ENCODE data around the gene HELZ. TPM values are rescaled to one million over a fixed set of nuclear protein-coding genes. Genes with fewer than 3 reads are reported as not detected.

HELZ gene
- total RNA-seq, 1 donor from 2014 or later: 44.9 TPM

DNA sequence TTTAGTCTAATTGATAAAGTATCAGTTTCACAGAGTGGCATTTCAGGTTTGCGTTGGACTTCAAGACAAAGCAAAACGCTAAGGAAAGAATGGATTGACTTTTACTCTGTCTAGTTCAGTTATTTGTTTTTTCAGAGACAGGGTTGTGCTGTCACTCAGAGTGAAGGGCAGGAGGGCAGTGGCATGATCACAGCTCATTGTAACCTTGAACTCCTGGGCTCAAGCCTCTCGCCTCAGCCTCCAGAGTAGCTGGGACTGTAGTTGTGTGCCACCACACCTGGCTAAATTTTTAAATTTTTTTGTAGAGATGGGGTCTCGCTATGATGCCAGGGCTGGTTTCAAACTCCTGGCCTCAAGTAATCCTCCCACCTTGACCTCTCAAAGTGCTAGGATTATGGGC, 114.2 kb downstream of the HELZ start:
- H3K36me3 Mint-ChIP-seq: peaks cover 2% of the 10 kb centered on the region
- H3K36me3 ChIP-seq: no peaks in the 10 kb centered on the region
- no peak for TF ChIP-seq EZH2phosphoT487 (IDR thresholded peaks at IDR 0.05)
- no peak for TF ChIP-seq EZH2 (IDR thresholded peaks at IDR 0.05)
- no peak for TF ChIP-seq CTCF (IDR thresholded peaks at IDR 0.05)

GRCh38 chr17:67129283-67129682, 115.7 kb downstream of the HELZ start:
- no peaks in the 10 kb centered on the region for H4K20me1 ChIP-seq (ENCODE audit: low read depth)
- H3K4me2 ChIP-seq: no peak overlapping the region
- no peaks in the 10 kb centered on the region for H3K4me1 ChIP-seq
- no peak overlapping the region for H3K4me3 Mint-ChIP-seq
- peaks cover 3% of the 10 kb centered on the region for H3K36me3 Mint-ChIP-seq
- H3K27ac Mint-ChIP-seq: no peak overlapping the region
- H3K27me3 Mint-ChIP-seq (ENCODE audit: insufficient read depth, low read depth): no peaks in the 10 kb centered on the region
- no peaks in the 10 kb centered on the region for H3F3A ChIP-seq (ENCODE audit: low read depth)
- H3K9ac ChIP-seq: no peak overlapping the region
- TF ChIP-seq EZH2 (IDR thresholded peaks at IDR 0.05) (no peak), EZH2phosphoT487 (IDR thresholded peaks at IDR 0.05) (no peak), CTCF (IDR thresholded peaks at IDR 0.05) (no peak)
- H3K9me3 ChIP-seq (ENCODE audit: low read depth): no peaks in the 10 kb centered on the region
- no peaks in the 10 kb centered on the region for H3K79me2 ChIP-seq (ENCODE audit: low read depth)
- H3K4me1 Mint-ChIP-seq: peaks cover 3% of the 10 kb centered on the region
- H3K9me3 Mint-ChIP-seq: no peaks in the 10 kb centered on the region
- no peak for DNase-seq (ENCODE audit: low spot score)
- H3K4me3 ChIP-seq: no peak overlapping the region
- H3K27me3 ChIP-seq: no peaks in the 10 kb centered on the region
- H2AFZ ChIP-seq (replicated peaks): no peak overlapping the region
- no peaks in the 10 kb centered on the region for H3K36me3 ChIP-seq
- no peak overlapping the region for H3K27ac ChIP-seq

More for the DNA sequence above, 114.2 kb downstream of the HELZ start:
- H2AFZ ChIP-seq (replicated peaks): no peak overlapping the region
- H3K4me3 ChIP-seq: no peak overlapping the region
- Mint-ChIP-seq H3K9me3 (no peaks in the 10 kb centered on the region), H3K4me1 (no peaks in the 10 kb centered on the region), H3K4me3 (no peak overlapping the region), H3K27me3 (ENCODE audit: insufficient read depth, low read depth) (no peaks in the 10 kb centered on the region), H3K27ac (no peak overlapping the region)
- H3K4me1 ChIP-seq: no peaks in the 10 kb centered on the region
- H3K4me2 ChIP-seq: no peak overlapping the region
- H3F3A ChIP-seq (ENCODE audit: low read depth): no peaks in the 10 kb centered on the region
- no peak for DNase-seq (ENCODE audit: low spot score)
- no peaks in the 10 kb centered on the region for H3K9me3 ChIP-seq (ENCODE audit: low read depth)
- H3K79me2 ChIP-seq (ENCODE audit: low read depth): no peaks in the 10 kb centered on the region
- no peak overlapping the region for H3K27ac ChIP-seq
- no peaks in the 10 kb centered on the region for H4K20me1 ChIP-seq (ENCODE audit: low read depth)
- H3K9ac ChIP-seq: no peak overlapping the region
- no peaks in the 10 kb centered on the region for H3K27me3 ChIP-seq

- no peak for DNase-seq (ENCODE audit: low spot score)
- Mint-ChIP-seq H3K4me1 (peaks cover 3% of the 10 kb centered on the region), H3K27ac (no peak overlapping the region), H3K9me3 (no peaks in the 10 kb centered on the region), H3K4me3 (no peak overlapping the region), H3K27me3 (ENCODE audit: insufficient read depth, low read depth) (no peaks in the 10 kb centered on the region), H3K36me3 (peaks cover 3% of the 10 kb centered on the region)
- no peaks in the 10 kb centered on the region for H4K20me1 ChIP-seq (ENCODE audit: low read depth)
- H3K36me3 ChIP-seq: no peaks in the 10 kb centered on the region
- H3K27ac ChIP-seq: no peak overlapping the region
- H3K9ac ChIP-seq: no peak overlapping the region
- no peak overlapping the region for H3K4me3 ChIP-seq
- H3K9me3 ChIP-seq (ENCODE audit: low read depth): no peaks in the 10 kb centered on the region
- H3K4me2 ChIP-seq: no peak overlapping the region
- no peaks in the 10 kb centered on the region for H3K27me3 ChIP-seq
- no peak for TF ChIP-seq EZH2phosphoT487 (IDR thresholded peaks at IDR 0.05)
- H3K4me1 ChIP-seq: no peaks in the 10 kb centered on the region
- no peaks in the 10 kb centered on the region for H3F3A ChIP-seq (ENCODE audit: low read depth)
- H2AFZ ChIP-seq (replicated peaks): no peak overlapping the region
- H3K79me2 ChIP-seq (ENCODE audit: low read depth): no peaks in the 10 kb centered on the region
Measured at GRCh38 chr17:67128700-67129099, 116.3 kb downstream of the HELZ start.

DNA sequence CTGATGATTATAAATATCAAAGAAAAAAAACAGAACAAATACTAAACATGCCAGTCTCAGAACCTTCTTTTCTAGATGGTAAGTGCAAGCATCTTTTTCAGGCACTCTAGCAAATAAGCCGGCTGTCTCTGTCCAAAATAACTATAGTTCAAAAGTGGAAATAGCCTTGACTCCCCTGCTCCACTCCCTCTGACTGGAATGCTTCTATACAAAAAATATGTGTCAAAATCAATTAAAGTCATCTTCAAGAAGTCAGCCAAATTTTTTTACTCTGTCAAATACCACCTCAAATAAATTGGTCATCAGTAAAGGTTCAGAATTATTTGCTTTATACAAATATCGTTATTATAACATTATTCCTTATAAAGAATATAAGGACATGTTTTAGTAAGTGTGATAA, 117.1 kb downstream of the HELZ start:
- Mint-ChIP-seq H3K27me3 (ENCODE audit: insufficient read depth, low read depth) (no peaks in the 10 kb centered on the region), H3K4me1 (peaks cover 3% of the 10 kb centered on the region), H3K4me3 (no peak overlapping the region), H3K36me3 (peaks cover 4% of the 10 kb centered on the region), H3K27ac (no peak overlapping the region), H3K9me3 (no peaks in the 10 kb centered on the region)
- H3K4me2 ChIP-seq: no peak overlapping the region
- no peaks in the 10 kb centered on the region for H3F3A ChIP-seq (ENCODE audit: low read depth)
- H3K4me1 ChIP-seq: no peaks in the 10 kb centered on the region
- DNase-seq (ENCODE audit: low spot score): no peak
- no peaks in the 10 kb centered on the region for H3K27me3 ChIP-seq
- H3K27ac ChIP-seq: no peak overlapping the region
- H3K4me3 ChIP-seq: no peak overlapping the region
- H4K20me1 ChIP-seq (ENCODE audit: low read depth): no peaks in the 10 kb centered on the region
- H3K9ac ChIP-seq: no peak overlapping the region
- H2AFZ ChIP-seq (replicated peaks): no peak overlapping the region
- TF ChIP-seq EZH2 (IDR thresholded peaks at IDR 0.05) (no peak), EZH2phosphoT487 (IDR thresholded peaks at IDR 0.05) (no peak), CTCF (IDR thresholded peaks at IDR 0.05) (no peak)
- no peaks in the 10 kb centered on the region for H3K9me3 ChIP-seq (ENCODE audit: low read depth)
- no peaks in the 10 kb centered on the region for H3K79me2 ChIP-seq (ENCODE audit: low read depth)
- no peaks in the 10 kb centered on the region for H3K36me3 ChIP-seq
